ENCODE data around the gene TGFA.

The TGFA gene

DNA sequence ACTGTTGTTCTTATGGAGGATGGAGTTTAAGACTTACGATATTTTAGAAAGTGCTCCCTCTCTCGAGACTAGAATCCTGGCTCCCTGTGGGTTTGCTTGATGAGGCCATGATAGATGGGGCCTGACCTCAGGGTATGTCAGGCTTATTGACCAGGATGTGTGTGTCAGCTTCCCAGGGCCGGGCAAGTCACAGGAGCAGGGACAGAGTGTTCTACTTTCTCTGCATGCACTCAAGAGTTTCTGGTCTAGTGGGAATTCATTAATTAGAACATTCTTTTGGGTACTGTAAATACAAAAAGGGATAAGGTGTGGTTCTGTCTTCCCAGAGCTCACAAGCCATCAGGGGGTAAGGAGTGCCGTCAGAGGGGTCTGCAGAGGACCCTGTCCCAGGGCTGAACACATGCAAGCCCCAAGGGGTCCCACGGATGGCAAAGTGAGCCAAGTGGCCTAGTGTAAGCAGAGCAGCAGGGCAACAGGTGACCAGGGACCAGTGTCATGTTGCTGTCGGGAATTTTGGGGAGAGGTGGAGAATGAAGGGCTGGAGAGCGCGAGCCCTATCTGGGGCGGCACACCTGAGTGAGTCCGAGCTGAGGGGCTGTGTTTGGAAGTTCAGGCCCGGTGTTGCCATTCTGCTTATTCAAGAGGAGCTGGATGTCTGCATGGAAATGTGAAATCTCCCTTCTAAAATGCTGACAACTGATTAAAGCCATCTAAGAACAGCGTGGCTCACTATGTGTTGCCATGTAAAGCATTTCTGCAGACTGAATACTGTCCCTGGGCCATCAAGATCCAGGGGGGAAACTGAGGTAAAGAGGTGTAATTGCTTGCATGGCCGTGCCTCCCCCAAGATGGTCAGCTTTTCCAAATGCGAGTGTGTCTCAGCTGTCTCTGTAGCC, 91.4 kb downstream of the TGFA start:
- no peak for DNase-seq

DNA sequence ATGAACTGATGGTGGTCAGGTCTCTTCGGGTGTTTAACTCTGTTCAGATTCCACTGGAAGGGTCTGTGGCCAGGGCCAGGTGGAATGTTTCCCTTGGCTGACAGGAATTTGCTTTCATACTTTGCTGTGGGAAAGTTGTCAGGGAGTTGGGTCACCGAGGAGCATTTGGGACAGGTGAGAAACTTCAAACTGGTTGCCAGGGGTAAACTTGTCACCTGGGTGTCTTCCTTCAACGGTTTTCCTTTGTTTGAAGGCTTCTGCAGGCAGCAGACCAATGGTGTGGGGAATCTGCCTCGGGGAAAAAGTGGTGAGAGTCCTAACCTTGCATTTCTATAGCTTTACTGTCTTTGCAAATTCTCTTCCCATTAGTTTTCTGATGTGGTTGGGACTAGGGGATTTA, 92.2 kb downstream of the TGFA start:
- DNase-seq: no peak

- no peak for DNase-seq
Measured at GRCh38 chr2:70460333-70460732, 93.3 kb downstream of the TGFA start.

GRCh38 chr2:70458661-70459060, 95.0 kb downstream of the TGFA start:
- DNase-seq: no peak

DNA sequence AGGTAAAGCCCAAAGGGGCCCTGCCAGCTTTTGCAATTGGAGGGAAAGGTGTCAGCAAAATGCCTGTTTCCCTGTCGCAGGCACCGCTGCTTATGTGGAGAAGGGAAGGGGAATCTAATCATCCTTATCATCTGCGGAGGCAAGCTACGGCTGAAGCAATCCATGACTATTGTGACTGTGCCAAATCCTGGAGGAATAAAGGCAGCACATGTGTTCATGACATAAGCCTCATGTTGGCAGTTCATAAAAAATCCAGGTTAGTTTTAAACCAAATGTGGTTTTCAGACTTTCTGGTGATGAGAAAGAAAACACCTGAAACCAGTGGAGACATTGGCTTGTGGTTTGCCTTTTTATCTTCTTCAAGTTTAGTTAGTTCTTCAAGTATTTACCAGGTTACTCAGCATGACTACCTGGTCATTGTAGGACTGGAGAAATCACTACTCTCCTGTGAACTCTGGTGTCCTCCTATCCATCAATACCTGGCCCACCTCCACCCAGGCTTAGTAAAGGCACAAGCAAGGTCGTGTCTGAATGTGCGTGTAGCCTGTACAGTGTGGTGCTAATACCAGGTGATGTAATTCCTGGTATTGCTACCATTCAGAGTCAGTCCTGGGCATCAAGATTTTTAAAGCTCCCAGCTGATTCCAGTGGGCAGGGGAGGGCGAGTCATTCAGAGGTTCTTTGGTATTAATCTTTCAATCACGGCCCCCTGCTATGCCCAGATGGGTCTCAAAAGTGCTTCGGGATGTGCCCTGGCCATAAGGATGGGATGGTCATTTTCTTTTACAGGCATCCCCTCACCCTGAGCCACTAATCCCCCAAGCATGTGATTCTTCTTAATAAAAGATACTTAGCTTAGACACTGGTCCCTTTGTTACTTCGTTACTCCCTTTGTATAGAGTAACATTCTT, 96.8 kb downstream of the TGFA start:
- DNase-seq: no peak

DNA sequence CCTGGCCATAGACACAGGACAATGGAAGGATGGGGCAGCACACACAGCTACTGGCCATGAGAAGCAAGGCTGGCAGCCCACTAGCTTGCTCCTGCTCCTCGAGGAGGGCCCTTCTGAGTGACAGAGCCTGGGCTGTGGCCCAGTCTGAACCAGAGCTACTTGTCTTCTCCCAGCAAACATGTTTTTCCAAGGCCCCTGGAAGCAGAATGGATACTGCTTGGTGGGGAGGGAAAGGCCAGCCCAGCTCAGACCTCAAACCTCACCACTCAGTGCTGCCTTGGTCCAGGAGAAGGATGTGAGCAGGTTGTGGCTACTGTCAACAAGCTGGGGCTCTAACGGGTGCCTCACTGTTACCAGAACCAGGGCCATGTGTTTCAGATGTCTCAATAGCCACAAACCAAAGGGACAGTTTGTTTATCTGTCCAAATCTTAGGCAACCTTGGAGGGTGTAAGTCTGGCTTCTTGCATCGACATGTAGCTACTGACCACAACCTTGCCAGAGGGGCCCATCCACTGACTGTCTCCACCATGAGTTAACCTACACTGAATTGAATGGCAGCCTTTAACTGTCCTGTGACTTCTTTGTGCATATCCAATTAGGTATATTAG, 98.6 kb downstream of the TGFA start:
- no peak for DNase-seq

- DNase-seq: no peak
Measured at GRCh38 chr2:70450641-70451250, 102.9 kb downstream of the TGFA start.

DNA sequence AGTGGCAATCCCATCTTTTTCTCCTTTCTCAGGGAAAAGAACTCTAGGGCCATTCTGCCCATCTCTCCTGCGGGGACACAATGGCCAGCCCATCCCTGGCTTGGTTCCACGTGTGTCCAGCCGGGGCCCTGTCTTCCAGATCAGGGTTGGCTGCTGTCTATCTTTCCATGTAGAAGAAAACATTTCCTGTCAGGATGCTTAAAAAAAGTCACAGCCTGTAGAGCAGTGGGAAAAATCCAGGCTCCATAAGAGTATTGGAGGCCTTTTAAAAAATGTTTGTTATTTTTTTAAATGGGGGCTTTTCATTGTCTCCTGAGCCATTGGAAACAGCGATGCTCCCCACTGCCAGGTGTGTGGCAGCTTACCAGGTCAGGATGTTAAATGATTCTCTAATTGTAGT, 105.6 kb downstream of the TGFA start:
- no peak for DNase-seq

GRCh38 chr2:70443726-70444125, 109.9 kb downstream of the TGFA start:
- DNase-seq: no peak

DNA sequence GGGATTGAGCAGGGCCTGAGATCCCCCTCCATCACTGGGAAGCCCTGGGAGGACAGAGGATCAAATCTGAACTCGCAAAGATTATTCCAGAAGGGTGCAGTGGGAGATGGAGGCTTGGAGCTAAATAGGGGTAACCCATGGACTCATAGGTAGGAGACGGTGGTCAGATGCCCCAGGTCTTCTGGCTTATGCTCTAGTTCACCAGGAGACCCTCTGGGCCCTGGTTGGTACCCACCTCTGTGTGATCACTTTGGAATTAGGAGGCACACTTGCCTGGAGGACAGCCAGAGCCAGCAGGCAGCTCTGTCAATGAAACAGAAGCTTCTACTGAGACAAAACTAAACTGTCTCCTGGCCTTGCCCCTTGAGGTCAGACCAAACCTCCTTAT, 110.6 kb downstream of the TGFA start:
- no peak for DNase-seq

DNA sequence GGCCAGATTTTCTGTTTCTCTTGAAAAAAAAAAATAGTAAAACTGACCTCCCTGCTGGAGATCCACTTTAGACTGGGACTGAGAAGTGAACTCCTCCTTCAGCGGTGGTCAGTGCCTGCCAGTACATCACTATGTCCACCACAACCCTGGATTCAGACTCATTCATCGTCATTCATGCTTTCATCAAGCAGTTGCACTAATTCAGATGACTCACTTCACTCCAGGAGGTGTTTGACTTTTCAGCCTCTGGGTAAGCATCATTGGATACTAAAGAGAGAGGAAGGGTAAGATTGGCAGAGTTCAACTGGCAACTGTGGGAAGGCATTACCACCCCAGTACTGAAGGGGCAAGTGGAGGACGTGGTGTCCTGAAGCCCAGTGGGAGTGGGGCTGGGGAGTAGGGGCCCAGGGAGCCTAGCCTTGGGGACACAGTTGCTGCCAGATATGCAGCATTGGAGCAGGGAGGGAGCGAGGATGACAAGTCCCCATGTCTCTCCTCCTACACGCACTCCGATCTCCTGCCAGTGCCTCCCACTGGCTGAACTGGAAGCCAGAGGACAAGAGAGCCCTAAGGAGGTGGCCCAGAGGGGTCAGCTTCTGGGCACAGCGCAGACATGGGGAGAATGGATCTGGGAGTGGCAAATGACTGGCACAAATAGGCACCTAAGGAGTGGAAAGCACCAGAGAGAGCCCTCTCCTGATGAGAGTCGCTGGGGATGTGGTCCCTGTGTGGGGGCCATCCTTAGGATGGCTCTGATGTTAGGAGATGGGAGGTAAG, 111.1 kb downstream of the TGFA start:
- DNase-seq: no peak

DNA sequence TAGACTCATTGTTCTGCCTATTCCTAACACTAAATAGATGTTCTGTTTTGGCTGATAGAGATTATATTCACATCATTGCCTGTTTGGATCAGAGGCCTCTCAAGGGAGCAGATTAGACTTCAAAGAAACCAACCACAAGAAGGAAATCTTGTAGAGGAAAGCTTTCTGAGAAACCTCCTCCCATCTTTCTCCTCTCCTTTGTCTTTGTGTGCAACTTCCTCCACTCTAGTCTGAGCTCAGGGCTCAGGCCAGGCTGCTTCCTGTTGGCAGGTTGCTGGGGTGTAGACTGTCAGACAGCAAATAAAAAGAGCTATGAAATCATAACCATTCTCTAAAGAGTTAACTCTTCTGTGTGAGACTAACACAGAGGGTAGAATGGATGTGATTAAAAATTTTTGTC, 113.0 kb downstream of the TGFA start:
- DNase-seq: no peak

DNA sequence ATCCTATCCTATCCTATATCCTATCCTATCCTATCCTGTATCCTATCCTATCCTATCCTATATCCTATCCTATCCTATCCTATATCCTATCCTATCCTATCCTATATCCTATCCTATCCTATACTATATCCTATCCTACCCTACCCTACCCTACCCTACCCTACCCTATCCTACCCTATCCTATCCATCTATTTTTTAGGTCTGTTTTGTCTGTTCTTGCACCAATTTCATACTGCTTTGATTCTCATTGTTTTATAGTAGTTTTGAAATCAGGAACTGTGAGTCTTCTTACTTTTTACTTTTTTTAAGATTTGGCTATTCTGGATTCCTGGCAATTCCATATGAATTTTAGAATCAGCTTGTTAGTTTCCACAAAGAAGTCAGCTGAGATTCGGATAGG, 118.5 kb downstream of the TGFA start:
- no peak for DNase-seq

DNA sequence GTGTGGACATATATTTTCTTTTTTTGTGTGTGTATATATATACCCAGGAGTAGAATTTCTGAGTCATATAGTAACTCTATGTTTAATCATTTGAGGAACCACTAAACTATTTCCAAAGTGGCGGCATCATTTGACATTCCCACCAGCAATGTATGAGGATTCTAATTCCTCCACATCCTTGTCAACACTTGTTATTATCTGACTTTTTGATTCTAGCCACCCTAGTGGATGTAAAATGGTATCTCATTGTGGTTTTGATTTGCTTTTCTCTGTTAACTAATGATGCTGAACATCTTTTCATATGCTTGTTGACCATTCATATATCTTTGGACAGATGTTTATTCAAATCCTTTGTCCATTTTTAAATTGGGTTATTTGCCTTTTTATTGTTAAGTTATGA, 120.3 kb downstream of the TGFA start:
- DNase-seq: no peak

GRCh38 chr2:70431716-70432347, 121.8 kb downstream of the TGFA start:
- no peak for DNase-seq

DNA sequence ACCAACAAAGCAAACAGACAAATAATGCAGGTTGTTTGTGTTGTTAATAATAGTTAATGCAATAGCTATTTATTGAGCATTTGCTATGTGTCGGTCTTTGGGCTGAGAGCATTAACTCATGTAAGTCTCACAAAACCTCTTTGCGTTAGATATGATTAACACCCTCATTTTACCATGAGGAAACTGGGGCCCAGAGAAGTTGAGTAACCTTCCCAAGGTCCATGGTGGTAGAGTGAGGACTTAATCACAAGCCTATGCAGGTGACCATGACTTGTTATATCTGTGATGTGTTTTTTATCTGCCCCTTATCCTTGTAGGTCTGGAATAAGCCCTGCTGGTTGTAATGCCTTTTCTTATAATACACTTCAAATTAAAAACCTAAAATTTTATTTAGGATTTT, 127.3 kb downstream of the TGFA start:
- DNase-seq: no peak

- no peak for DNase-seq
Measured at GRCh38 chr2:70425682-70426301, 127.8 kb downstream of the TGFA start.

DNA sequence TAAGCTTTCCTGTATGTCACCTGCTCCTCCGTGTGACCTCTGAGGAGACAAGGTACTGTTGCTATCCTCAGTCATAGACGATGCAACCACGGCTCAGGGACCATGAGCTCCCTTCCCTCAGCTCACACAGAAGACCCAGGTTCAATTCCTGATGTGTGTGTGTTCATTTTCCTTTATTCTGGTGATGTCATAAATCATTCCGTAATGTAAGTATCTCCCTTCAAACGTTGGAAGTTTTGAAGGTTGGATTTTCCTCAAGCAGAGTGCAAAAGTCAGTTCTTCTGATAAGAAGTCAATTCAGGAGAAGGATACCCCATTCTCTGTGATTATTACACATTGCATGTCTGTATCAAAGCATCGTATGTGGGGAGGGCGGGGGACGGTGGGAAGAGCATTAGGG, 132.9 kb downstream of the TGFA start:
- DNase-seq: no peak

DNA sequence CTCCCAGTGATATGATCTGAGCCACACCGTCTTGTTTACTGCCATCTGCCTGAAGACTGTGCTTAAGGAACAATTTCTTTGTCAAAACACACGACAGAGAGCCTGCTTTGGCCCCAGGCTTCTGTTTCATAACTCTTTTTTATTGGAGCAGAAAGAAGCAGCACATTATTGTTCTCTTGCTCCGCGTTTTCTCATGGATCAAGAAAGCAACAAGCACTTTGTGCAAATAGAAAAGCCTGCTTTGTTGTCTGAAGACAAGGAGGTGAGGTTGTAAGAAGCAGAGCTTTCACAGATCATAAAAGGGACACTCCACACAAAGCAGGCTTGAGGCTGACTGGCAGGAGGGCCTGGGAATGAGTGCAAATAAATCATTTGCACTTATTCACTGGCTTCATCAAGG, 133.5 kb downstream of the TGFA start:
- peak; percentile 42 for DNase-seq

DNA sequence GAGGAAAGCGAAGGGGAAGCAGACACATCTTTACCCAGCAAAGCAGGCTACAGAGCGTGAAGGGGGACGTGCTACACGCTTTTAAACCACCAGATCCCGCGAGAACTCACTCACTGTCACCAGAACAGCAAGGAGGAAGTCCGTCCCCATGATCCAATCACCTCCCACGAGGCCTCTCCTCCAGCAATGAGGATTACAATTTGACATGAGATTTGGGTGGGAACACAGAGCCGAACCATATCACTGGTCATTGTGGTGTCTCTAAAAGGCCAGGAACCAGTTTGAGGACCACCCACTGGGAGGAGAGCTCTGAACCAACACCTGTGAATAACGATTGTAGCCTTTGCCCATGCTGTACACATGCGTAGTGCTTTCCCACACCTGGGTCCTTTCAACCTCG, 135.1 kb downstream of the TGFA start:
- DNase-seq: no peak

- DNase-seq: no peak
Measured at GRCh38 chr2:70417011-70417410, 136.6 kb downstream of the TGFA start.

All from eye (tissue), 1 donor.